GM19324 (cell line): Measurements from ENCODE around the gene IQGAP1.

Experiments
- ATAC-seq: cut with Tn5 transposase; IDR thresholded peaks from one replicate; pipeline ENCODE4 v1.9.1; 2021; ENCODE audit warnings: mild to moderate bottlenecking, moderate library complexity; ENCODE audit not compliant: unreplicated experiment, low FRiP score

The IQGAP1 gene

GRCh38 chr15:90365414-90366055, 22.5 kb upstream of the IQGAP1 start:
- ATAC-seq = no peak

GRCh38 chr15:90367576-90367975, 20.5 kb upstream of the IQGAP1 start:
- ATAC-seq = no peak

- no peak for ATAC-seq
Measured at GRCh38 chr15:90375071-90375470, 13.0 kb upstream of the IQGAP1 start.

- no peak for ATAC-seq
Measured at GRCh38 chr15:90376789-90377188, 11.3 kb upstream of the IQGAP1 start.

DNA sequence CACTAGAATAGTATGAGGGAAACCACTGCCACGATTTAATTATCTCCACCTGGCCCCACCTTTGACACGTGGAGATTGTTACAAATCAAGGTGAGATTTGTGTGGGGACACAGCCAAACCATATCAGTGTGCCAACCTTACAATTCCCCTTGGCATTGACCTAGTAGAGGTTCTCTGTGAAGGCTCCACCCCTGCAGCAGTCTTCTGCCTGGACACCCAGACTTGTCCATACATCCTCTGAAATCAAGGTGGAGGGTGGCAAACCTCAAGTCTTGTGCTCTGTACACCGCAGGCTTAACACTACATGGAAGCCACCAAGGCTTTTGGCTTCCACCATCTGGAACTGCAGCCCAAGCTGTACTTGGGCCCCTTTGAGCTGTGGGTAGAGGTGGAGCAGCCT, 8.8 kb upstream of the IQGAP1 start:
- no peak for ATAC-seq

GRCh38 chr15:90381515-90381914, 6.5 kb upstream of the IQGAP1 start:
- ATAC-seq = no peak

DNA sequence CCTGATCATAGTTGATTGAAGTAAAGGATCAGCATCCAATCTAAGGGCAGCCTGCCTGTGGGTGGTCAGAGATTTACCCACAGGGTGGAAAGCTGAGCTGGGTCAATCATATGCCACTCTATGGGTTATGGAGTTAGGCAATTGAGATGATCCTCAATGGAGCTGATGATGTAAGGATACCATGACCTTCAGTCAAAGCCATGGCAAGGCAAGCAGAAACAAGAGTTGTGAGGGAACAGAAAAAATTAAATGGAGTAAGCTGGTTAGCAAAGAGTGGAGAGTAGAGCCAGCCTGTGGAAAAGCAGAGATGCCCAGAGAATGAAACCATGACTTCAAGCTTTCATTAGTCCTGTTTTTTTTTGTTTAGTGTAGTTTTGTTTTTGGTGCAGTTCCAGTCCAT, 5.7 kb upstream of the IQGAP1 start:
- no peak for ATAC-seq

- no peak for ATAC-seq
Measured at GRCh38 chr15:90386221-90386620, 1.8 kb upstream of the IQGAP1 start.

- ATAC-seq = peak; percentile 44
Measured at GRCh38 chr15:90388462-90389380, 679 bp downstream of the IQGAP1 start.

- no peak for ATAC-seq
Measured at GRCh38 chr15:90389513-90389912, 1.5 kb downstream of the IQGAP1 start.

- no peak for ATAC-seq
Measured at GRCh38 chr15:90393040-90393439, 5.0 kb downstream of the IQGAP1 start.

DNA sequence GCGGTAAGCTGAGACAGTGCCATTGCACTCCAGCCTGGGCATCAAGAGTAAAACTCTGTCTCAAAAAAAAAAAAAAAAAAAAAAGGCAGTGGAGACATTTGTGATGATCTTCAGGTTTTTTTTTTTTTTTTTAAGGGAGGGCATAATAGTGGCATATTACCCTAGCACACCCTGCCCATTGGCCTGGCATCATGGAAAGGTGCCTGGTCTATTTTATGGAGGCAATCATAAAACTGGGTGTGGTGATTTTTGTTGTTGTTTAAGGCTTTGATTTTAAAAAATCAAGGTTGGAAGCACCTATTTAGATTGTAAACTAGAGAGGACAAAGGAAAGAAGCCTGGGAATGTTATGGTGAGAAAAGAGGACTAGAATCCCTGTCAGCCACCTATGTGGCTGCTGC, 6.0 kb downstream of the IQGAP1 start:
- no peak for ATAC-seq

DNA sequence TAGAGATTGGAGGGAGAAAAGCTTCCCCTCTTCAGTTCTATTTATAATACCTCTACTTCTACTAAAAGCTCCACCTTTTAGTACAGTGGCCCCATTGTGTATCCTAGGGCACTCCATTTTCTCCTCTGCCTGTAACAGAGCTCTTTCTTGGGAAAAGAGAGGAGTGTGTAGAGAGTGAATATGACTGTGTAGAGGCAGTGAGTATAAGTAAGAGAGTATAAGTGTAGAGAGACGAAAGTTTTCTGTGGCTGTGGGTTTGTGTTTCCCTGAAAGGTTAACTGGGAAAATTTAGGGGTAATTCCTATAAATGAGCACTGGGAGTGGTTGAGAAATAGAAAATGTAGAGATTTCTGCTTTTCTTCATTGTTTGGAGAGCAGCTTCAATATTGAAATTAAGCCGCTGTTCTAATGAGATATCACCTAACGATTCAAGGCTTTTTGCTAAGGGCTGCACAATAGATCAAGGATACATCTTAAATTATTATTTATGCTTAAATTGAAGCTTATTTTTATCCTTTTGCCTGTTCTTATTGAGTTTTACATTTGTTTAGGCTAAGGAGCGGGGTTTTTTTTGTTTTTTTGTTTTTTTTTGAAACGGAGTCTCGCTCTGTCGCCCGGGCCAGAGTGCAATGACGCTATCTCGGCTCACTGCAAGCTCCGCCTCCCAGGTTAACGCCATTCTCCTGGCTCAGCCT, 6.9 kb downstream of the IQGAP1 start:
- ATAC-seq = no peak

DNA sequence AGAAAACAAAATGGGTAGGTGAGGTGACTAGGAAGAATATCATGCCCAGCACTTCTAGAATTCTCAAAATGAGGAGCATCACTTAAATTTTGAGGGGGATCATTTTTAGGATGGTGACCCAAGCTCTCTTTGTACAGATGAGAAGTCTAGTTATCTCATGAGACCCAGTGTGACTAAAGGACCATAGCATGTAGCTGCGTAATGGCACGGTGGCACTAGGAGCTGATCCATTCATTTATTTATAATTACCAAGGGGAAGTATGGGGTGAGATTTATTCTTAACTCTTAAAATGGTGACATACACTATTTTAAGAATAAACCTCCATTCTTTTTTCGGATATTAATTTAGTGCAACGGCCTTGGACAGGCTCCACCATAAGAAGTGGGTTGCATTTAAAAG, 8.3 kb downstream of the IQGAP1 start:
- no peak for ATAC-seq

DNA sequence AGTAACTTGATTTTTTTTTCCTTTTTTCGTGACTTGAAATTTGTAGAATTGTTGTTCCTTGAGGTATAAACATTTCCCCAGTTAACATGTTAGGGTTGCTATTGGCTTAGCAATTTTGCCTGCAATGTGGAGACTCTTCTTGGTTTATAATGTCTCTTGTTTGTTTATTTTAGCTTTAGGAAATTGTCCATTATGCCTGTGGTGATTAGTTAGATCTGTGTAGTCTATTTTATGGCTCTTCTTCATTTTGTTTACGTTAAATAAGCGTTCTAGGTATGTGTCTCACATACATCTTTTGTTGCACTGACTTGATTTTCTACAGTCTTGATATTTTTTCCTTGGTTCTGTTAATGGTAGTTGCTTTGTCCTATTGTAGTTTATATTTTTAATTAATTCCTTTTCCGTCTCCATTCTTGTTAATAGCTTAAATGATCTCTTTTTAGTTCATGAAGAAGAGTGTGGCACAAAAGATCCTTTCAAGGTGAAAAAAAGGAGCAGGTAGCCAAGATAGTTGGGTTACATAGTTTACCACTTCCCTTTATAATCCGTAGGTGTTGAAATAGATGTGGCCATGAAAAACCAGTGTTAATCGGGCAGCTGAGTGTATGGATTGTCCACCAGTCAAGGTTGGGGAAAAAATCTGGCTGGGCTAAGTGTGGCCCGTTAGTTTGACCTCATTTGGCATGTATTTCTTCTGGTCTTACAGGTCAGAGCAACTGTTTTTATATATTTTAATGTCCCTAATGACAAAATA, 12.1 kb downstream of the IQGAP1 start:
- ATAC-seq = no peak

DNA sequence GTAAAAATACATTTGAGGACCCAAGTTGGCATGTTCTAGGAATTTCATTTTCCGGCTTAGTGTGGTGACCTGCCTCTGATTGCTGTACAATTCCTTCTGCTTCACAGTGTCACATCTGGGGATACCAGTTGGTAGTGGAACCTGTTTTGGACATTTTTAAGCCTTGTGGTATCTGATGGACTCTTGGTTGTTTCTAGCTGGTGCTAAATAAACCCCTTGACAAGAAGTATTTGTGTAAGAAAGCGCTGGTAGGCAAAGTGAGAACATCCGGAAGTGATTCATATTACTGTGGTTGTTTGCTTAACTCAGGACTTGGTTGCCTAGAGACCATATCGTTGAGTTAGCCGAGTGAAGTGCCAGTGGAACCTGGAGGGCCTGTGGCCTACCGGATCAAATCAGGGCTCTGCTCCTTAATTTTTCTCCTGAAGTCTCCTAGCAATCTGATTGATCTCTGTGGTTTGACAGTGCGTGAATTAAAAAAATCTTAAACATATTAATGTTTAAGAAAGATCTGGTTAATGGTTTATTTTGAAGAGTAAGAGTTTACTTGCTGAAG, 12.8 kb downstream of the IQGAP1 start:
- peak; percentile 94 for ATAC-seq

- ATAC-seq = no peak
Measured at GRCh38 chr15:90401495-90401894, 13.5 kb downstream of the IQGAP1 start.

DNA sequence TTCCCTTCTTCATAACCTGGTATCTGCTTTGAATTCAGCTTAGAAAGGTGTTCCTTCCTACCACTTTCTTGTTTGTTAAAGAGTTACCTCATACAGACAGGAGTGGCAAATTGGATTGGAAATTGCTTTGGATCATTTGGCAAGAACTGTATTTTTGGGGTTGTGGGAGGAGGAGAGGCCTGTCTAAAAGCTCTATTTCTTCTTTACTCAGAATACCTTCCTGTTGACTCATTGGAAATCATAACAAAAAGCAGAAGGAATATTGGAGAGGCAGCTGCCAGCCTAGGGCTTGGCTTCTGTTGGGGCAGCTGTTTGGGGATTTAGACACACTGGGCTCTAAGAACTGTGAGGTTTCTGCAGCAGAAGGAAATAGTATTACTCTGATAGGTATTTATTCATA, 14.2 kb downstream of the IQGAP1 start:
- ATAC-seq = no peak

GRCh38 chr15:90402767-90403166, 14.7 kb downstream of the IQGAP1 start:
- no peak for ATAC-seq

DNA sequence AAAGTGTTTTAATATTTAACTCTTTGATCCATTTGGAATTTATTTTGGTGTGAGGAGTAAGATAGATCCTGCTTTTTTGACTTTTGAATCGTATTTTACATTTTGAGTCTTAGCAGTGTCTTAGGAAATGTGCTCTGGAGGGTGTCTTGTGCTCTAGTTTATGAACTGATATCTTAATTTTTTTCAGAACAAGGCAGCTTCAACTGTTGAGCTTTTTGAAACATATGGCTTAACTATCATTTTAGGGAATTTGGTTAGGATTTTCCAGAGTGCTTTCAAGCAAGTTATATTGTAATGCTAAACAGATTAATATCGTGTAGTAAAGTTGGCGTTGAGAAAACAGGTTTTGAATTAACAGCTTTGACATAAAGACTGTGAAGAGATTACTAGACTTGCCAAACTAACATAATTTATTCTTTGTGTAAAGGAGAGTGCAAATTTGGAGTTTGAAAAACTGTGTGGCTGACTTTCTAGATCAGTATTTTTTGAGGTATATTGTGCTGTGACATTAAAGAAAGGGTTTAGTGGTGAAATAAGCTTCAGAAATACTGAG, 17.1 kb downstream of the IQGAP1 start:
- ATAC-seq = no peak
